GM12865 (cell line): ENCODE data around the gene CD81.
"Not testable (repeated sequence)": the region's sequence is repeated elsewhere in the genome, so short reads cannot be mapped to it uniquely, and the experiment has no call there.

Experiments
- DNase-seq: peaks from one replicate; pipeline ENCODE4 v3.0.0; 2010; ENCODE audit warnings: low read depth
- H3K4me3 ChIP-seq: 2 replicates; pipeline ENCODE4 v1.5.1; 2011; ENCODE audit warnings: mild to moderate bottlenecking, low read depth, low read length, control low read depth
- CTCF ChIP-seq: IDR thresholded peaks from 2 replicates; pipeline ENCODE4 v1.5.1; 2011; ENCODE audit warnings: low read length, control low read depth, low read depth, inconsistent platforms; ENCODE audit not compliant: insufficient read depth; ENCODE audit errors: missing control alignments

CD81 gene

GRCh38 chr11:2347308-2347830 is 29.7 kb upstream of the CD81 start:
- no peak for DNase-seq
- no peak for TF ChIP-seq CTCF
- H3K4me3 ChIP-seq, result no peak overlapping the region

- no peak overlapping the region for H3K4me3 ChIP-seq
- DNase-seq, result no peak
- no peak for TF ChIP-seq CTCF
Measured at GRCh38 chr11:2348986-2349385, 28.1 kb upstream of the CD81 start.

- DNase-seq, result no peak
- H3K4me3 ChIP-seq, result no peak overlapping the region
- TF ChIP-seq CTCF, result no peak
Measured at GRCh38 chr11:2351701-2352100, 25.4 kb upstream of the CD81 start.

- DNase-seq, result no peak
- no peak overlapping the region for H3K4me3 ChIP-seq
- no peak for TF ChIP-seq CTCF
Measured at GRCh38 chr11:2352420-2352819, 24.7 kb upstream of the CD81 start.

GRCh38 chr11:2355000-2355644 is 22.0 kb upstream of the CD81 start:
- TF ChIP-seq CTCF, result no peak
- no peak overlapping the region for H3K4me3 ChIP-seq
- no peak for DNase-seq

GRCh38 chr11:2357246-2357645 is 19.9 kb upstream of the CD81 start:
- no peak for TF ChIP-seq CTCF
- no peak for DNase-seq

GRCh38 chr11:2357651-2358050 is 19.5 kb upstream of the CD81 start:
- H3K4me3 ChIP-seq, DNase-seq: not testable (repeated sequence)

More at GRCh38 chr11:2357246-2357645, 19.9 kb upstream of the CD81 start:
- H3K4me3 ChIP-seq, result no peak overlapping the region
